Vagina (tissue), 2 donors: ENCODE data around the gene KRTAP12-1. TPM values are rescaled to one million over a fixed set of nuclear protein-coding genes. Genes with fewer than 3 reads are reported as not detected.
A peak's percentile ranks its signal among the peaks of the same experiment; 100 is the strongest.

Source experiments
- DNase-seq, 2 donors: peaks; one replicate each; pipeline ENCODE4 v3.0.0-alpha.2; 2017; ENCODE audit errors: extremely low spot score in 2 of 2
- H3K27ac ChIP-seq: fragments of 200-600 bp; sonication (generic); one replicate; pipeline ENCODE4 v1.5.1; 2019
- H3K27me3 ChIP-seq: fragments of 200-600 bp; sonication (generic); one replicate; pipeline ENCODE4 v1.5.1; 2019
- H3K36me3 ChIP-seq, 2 donors: fragments of 200-600 bp; sonication (generic); one replicate each; pipeline ENCODE4 v1.5.1; 2017 to 2019
- H3K4me1 ChIP-seq: fragments of 200-600 bp; sonication (generic); one replicate; pipeline ENCODE4 v1.5.1; 2019
- H3K4me3 ChIP-seq, 2 donors: fragments of 200-600 bp; sonication (generic); 1 replicate in 1 of 2; 2 replicates in 1 of 2; pipeline ENCODE4 v1.5.1; 2016 to 2019
- H3K9me3 ChIP-seq: fragments of 200-600 bp; sonication (generic); one replicate; pipeline ENCODE4 v1.5.1; 2019
- CTCF ChIP-seq, 3 experiments: fragments of 450-650 bp in 2 of 3; fragments of 200-600 bp in 1 of 3; sonication (generic) in 1 of 3; IDR thresholded peaks; one replicate each; pipeline ENCODE4 v1.5.1; 2017 to 2019; ENCODE audit warnings: antibody characterized with exemption in 3 of 3, mild to moderate bottlenecking in 2 of 3, moderate library complexity in 2 of 3
- POLR2A ChIP-seq, 2 donors: fragments of 450-650 bp; IDR thresholded peaks; one replicate each; pipeline ENCODE4 v1.6.1; 2017; ENCODE audit warnings: antibody characterized with exemption in 2 of 2, mild to moderate bottlenecking in 2 of 2, moderate library complexity in 2 of 2
- POLR2AphosphoS5 ChIP-seq, 2 donors: sonication (generic); formaldehyde crosslinking; IDR thresholded peaks; one replicate each; pipeline ENCODE4 v1.9.0; 2017; ENCODE audit warnings: antibody characterized with exemption in 2 of 2, mild to moderate bottlenecking in 2 of 2, low read depth in 1 of 2; ENCODE audit not compliant: insufficient read depth in 1 of 2
- intact Hi-C: fragments of 100-400 bp; cut with DNase I; formaldehyde crosslinking; loops from one replicate; pipeline ENCODE4 v1.15.1; 2023
- total RNA-seq: library from RNA; depleted of rRNA; stranded (reverse); fragments of >200 nt; gene quantifications from one replicate; pipeline ENCODE4 v1.2.3, GENCODE V29; 2016

The KRTAP12-1 gene
- total RNA-seq, 1 donor from 2014 or later, result not detected

GRCh38 chr21:44684077-44684476, 2.1 kb upstream of the KRTAP12-1 start:
- no peak overlapping the region for H3K27ac ChIP-seq
- no peaks in the 10 kb centered on the region for H3K9me3 ChIP-seq
- H3K4me3 ChIP-seq, result no peak overlapping the region
- H3K27me3 ChIP-seq, result no peaks in the 10 kb centered on the region
- TF ChIP-seq CTCF (IDR thresholded peaks at IDR 0.05) (no peak), POLR2A (IDR thresholded peaks at IDR 0.05) (no peak), POLR2AphosphoS5 (IDR thresholded peaks at IDR 0.05; ENCODE audit: insufficient read depth in 1 of 2, low read depth in 1 of 2) (no peak)
- H3K4me1 ChIP-seq, result no peaks in the 10 kb centered on the region
- peak in 1 of 2 donors; percentile 69 for DNase-seq
- no peaks in the 10 kb centered on the region for H3K36me3 ChIP-seq
- intact Hi-C loops, result no loop called here

GRCh38 chr21:44682580-44683151, 703 bp upstream of the KRTAP12-1 start:
- no peaks in the 10 kb centered on the region for H3K27me3 ChIP-seq
- H3K4me3 ChIP-seq, result no peak overlapping the region
- H3K27ac ChIP-seq, result no peak overlapping the region
- no peaks in the 10 kb centered on the region for H3K36me3 ChIP-seq
- no peak for TF ChIP-seq POLR2A (IDR thresholded peaks at IDR 0.05)
- no peak for TF ChIP-seq CTCF (IDR thresholded peaks at IDR 0.05)
- TF ChIP-seq POLR2AphosphoS5 (IDR thresholded peaks at IDR 0.05; ENCODE audit: insufficient read depth in 1 of 2, low read depth in 1 of 2), result no peak
- peak; percentile 49 to 64 for DNase-seq
- no peaks in the 10 kb centered on the region for H3K9me3 ChIP-seq
- intact Hi-C loops, result no loop called here
- H3K4me1 ChIP-seq, result no peaks in the 10 kb centered on the region

GRCh38 chr21:44681152-44681551, 811 bp downstream of the KRTAP12-1 start:
- no peak overlapping the region for H3K4me3 ChIP-seq
- no peak overlapping the region for H3K27ac ChIP-seq
- TF ChIP-seq POLR2A (IDR thresholded peaks at IDR 0.05) (no peak), POLR2AphosphoS5 (IDR thresholded peaks at IDR 0.05; ENCODE audit: insufficient read depth in 1 of 2, low read depth in 1 of 2) (no peak), CTCF (IDR thresholded peaks at IDR 0.05) (no peak)
- H3K9me3 ChIP-seq, result no peaks in the 10 kb centered on the region
- H3K4me1 ChIP-seq, result no peaks in the 10 kb centered on the region
- peak in 1 of 2 donors; percentile 32 for DNase-seq
- intact Hi-C loops, result no loop called here
- H3K36me3 ChIP-seq, result no peaks in the 10 kb centered on the region
- no peaks in the 10 kb centered on the region for H3K27me3 ChIP-seq

- TF ChIP-seq POLR2AphosphoS5 (IDR thresholded peaks at IDR 0.05; ENCODE audit: insufficient read depth in 1 of 2, low read depth in 1 of 2) (no peak), POLR2A (IDR thresholded peaks at IDR 0.05) (no peak), CTCF (IDR thresholded peaks at IDR 0.05) (no peak)
- H3K9me3 ChIP-seq, result no peaks in the 10 kb centered on the region
- no peaks in the 10 kb centered on the region for H3K27me3 ChIP-seq
- no peak overlapping the region for H3K4me3 ChIP-seq
- peak in 1 of 2 donors; percentile 60 for DNase-seq
- H3K36me3 ChIP-seq, result no peaks in the 10 kb centered on the region
- no peaks in the 10 kb centered on the region for H3K4me1 ChIP-seq
- H3K27ac ChIP-seq, result no peak overlapping the region
- intact Hi-C loops, result no loop called here
Measured at GRCh38 chr21:44677881-44678280, 4.1 kb downstream of the KRTAP12-1 start.

- intact Hi-C loops, result no loop called here
- TF ChIP-seq CTCF (IDR thresholded peaks at IDR 0.05) (no peak), POLR2A (IDR thresholded peaks at IDR 0.05) (no peak)
- H3K27ac ChIP-seq, result no peak overlapping the region
- DNase-seq, result no peak
- no peaks in the 10 kb centered on the region for H3K4me1 ChIP-seq
- no peaks in the 10 kb centered on the region for H3K27me3 ChIP-seq
- no peak overlapping the region for H3K4me3 ChIP-seq
- no peaks in the 10 kb centered on the region for H3K36me3 ChIP-seq
- no peaks in the 10 kb centered on the region for H3K9me3 ChIP-seq
Measured at GRCh38 chr21:44671911-44672310, 10.1 kb downstream of the KRTAP12-1 start.
